Hepatocyte (in vitro differentiated cells): ENCODE measurements around the gene CAVIN3.

Experiments
- CTCF ChIP-seq: fragments of 200-600 bp; sonication (generic); IDR thresholded peaks from 2 replicates; pipeline ENCODE4 v1.5.1; 2016; ENCODE audit warnings: antibody characterized with exemption, mild to moderate bottlenecking; ENCODE audit not compliant: poor library complexity
- EZH2 ChIP-seq: fragments of 200-600 bp; sonication (generic); IDR thresholded peaks from 2 replicates; pipeline ENCODE4 v1.6.1; 2016; ENCODE audit warnings: antibody characterized with exemption, mild to moderate bottlenecking, borderline replicate concordance

GRCh38 chr11:6284250-6284649, 36.1 kb downstream of the CAVIN3 start:
- TF ChIP-seq CTCF (no peak), EZH2 (no peak)
